Ovary (tissue), 3 donors: ENCODE data around the gene SLC4A2.

ENCODE experiments used
- EP300 ChIP-seq: sonication (generic); formaldehyde crosslinking; IDR thresholded peaks from one replicate; pipeline ENCODE4 v1.6.1; 2017; ENCODE audit warnings: antibody characterized with exemption
- TF ChIP-seq, protein P1 (sequence below), 3 donors: fragments of 450-650 bp in 2 of 3; fragments of 200-600 bp in 1 of 3; IDR thresholded peaks; one replicate each; pipeline versions ENCODE4 v1.5.1 to v1.8.0; 2016 to 2022; ENCODE audit warnings: antibody characterized with exemption in 3 of 3, mild to moderate bottlenecking in 1 of 3
- donor health status: DM: no; HTN: no; CAD: no.

DNA sequence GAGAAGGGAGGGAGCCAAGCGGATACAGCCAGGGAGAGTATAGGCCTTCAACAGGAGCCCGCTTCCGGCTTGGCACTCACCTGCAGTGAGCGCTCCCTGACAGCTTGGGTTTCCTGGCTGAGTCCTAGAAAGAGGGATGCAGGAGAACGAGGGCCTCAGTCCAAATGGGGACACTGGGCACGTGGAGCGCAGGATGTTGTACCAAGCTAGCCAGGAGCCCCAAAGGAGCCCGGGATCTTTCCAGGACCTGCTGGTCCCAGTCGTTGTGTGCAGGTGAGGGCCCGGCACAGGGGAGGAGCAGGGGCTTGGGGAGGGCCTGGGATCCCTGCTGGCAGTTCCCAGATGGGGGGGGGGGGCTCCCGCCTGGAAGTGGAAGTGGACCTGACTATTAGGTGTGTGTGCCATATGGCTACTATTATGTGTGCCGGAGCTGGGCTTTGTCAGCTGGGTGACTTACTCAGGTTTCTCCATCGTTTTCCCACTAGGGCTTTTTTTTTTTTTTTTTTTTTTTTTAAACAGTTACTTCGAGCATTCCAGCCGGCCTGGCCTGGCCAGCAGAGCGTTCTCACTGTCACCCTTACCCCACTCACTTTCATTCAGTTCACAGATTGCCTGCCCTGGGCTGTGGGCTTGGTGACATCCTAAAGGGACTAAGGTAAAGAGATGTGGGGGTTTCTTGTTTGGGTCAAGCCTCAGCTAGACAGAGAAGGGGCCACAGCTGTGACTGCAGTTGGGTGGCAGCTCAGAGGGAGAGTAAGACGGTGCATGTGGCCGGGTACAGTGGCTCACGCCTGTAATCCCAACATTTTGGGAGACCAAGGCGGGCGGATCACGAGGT lies 30.7 kb downstream of the SLC4A2 start:
- TF ChIP-seq, protein P1, sequence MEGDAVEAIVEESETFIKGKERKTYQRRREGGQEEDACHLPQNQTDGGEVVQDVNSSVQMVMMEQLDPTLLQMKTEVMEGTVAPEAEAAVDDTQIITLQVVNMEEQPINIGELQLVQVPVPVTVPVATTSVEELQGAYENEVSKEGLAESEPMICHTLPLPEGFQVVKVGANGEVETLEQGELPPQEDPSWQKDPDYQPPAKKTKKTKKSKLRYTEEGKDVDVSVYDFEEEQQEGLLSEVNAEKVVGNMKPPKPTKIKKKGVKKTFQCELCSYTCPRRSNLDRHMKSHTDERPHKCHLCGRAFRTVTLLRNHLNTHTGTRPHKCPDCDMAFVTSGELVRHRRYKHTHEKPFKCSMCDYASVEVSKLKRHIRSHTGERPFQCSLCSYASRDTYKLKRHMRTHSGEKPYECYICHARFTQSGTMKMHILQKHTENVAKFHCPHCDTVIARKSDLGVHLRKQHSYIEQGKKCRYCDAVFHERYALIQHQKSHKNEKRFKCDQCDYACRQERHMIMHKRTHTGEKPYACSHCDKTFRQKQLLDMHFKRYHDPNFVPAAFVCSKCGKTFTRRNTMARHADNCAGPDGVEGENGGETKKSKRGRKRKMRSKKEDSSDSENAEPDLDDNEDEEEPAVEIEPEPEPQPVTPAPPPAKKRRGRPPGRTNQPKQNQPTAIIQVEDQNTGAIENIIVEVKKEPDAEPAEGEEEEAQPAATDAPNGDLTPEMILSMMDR (IDR thresholded peaks at IDR 0.05): no peak
- no peak for TF ChIP-seq EP300
